ENCODE data around the gene JAK2. TPM values are rescaled to one million over a fixed set of nuclear protein-coding genes. Genes with fewer than 3 reads are reported as not detected.

JAK2 gene
- total RNA-seq (2014; rRNA removed; shearing (Covaris generic)) (3.7 and 4.4 TPM in 2 replicates), total RNA-seq (2022) (11.4 and 12.5 TPM in 2 replicates), Bru-seq, nascent RNA (percentile 72 among the genes with signal in this experiment), BruChase-seq, experiment 1, labeled RNA remaining after a 6-hour chase (percentile 58 among the genes with signal in this experiment), BruChase-seq, experiment 2, labeled RNA remaining after a 2-hour chase (percentile 60 among the genes with signal in this experiment)
- long read RNA-seq, full-length matches to known transcripts: 11 of 31 reads
- long read RNA-seq, partial matches to known transcripts: 7 of 31 reads
- long read RNA-seq, other reads (novel, unspliced or antisense): 13 of 31 reads

GRCh38 chr9:4984621-4985385 lies at the start of gene JAK2:
Gene JAK2 (plus strand): TSS chr9:4985272. CDS start chr9:5021988, 36,716 bp downstream.
- ChIA-PET POLR2A (interaction anchor here (0.6 to 3.1 kb wide), 9 partner anchors 11 to 770 kb away, joined by 3 to 15 read pairs (median 3); partner anchors contain the start of gene PLGRKT), CTCF (ENCODE audit: unreplicated experiment) (interaction anchor here (1.0 kb wide), 1 partner anchor 458 kb away, joined by 3 read pairs; no protein-coding TSS in a partner anchor)
- DNase-seq (ENCODE audit: low spot score): peak; percentile 87
- H3K79me2 ChIP-seq (ENCODE audit: insufficient read depth, low read depth, low read length): 0 out of 2 replicates have a peak, but pooled peaks cover 5% of the 10 kb centered on the region
- BruUV-seq (replicated peaks): no TSS peak
- H3K36me3 ChIP-seq (ENCODE audit: insufficient read depth, low read length): no peaks in the 10 kb centered on the region
- peak within 1 kb of the TSS; percentile 88 for H2AFZ ChIP-seq (ENCODE audit: low read length)
- intact Hi-C loops (cut with micrococcal nuclease; ENCODE audit: unreplicated experiment): loop anchor here (1.0 to 10.0 kb wide), 12 partner anchors 48 to 850 kb away; partner anchors contain the start of genes AK3, CDC37L1, ERMP1 and PLPP6
- H3K9me3 ChIP-seq (ENCODE audit: low read length): no peaks in the 10 kb centered on the region
- TF ChIP-seq CTCF (conservative IDR thresholded peaks at IDR 0.05; ENCODE audit: low read length): peak; percentile 49
- TF ChIP-seq EZH2phosphoT487 (IDR thresholded peaks at IDR 0.05; ENCODE audit: borderline replicate concordance, low read depth, low read length): no peak
- H3K4me2 ChIP-seq (ENCODE audit: low read length): peak within 1 kb of the TSS; percentile 88
- H3K4me3 ChIP-seq (ENCODE audit: low read depth, low read length, poor library complexity, severe bottlenecking): peak within 1 kb of the TSS; percentile 72
- H3K27ac ChIP-seq (ENCODE audit: low read depth, low read length, poor library complexity, severe bottlenecking): peak within 1 kb of the TSS; percentile 72
- H4K20me1 ChIP-seq (ENCODE audit: insufficient read depth, low read length): no peaks in the 10 kb centered on the region
- no peaks in the 10 kb centered on the region for H3K9me2 ChIP-seq (ENCODE audit: insufficient read depth, low read length)
- H3K4me1 ChIP-seq (ENCODE audit: insufficient read depth, low read length, poor library complexity, severe bottlenecking): peaks cover 31% of the 10 kb centered on the region

- H2AFZ ChIP-seq (ENCODE audit: low read length): peak overlapping the region; percentile 95; the same call in 1 of the 2 replicates
- no peaks in the 10 kb centered on the region for H4K20me1 ChIP-seq (ENCODE audit: insufficient read depth, low read length)
- intact Hi-C loops (cut with micrococcal nuclease; ENCODE audit: unreplicated experiment): loop anchor here (2.0 kb wide), 1 partner anchor 49 kb away; the partner anchor contains the start of gene JAK2
- H3K4me3 ChIP-seq (ENCODE audit: low read depth, low read length, poor library complexity, severe bottlenecking): peak overlapping the region; percentile 38
- H3K4me1 ChIP-seq (ENCODE audit: insufficient read depth, low read length, poor library complexity, severe bottlenecking): peaks cover 53% of the 10 kb centered on the region
- H3K27ac ChIP-seq (ENCODE audit: low read depth, low read length, poor library complexity, severe bottlenecking): no peak overlapping the region
- H3K36me3 ChIP-seq (ENCODE audit: insufficient read depth, low read length): no peaks in the 10 kb centered on the region
- no TSS peak for BruUV-seq (replicated peaks)
- ChIA-PET POLR2A (interaction anchor here (0.6 to 0.7 kb wide), 2 partner anchors 14 to 47 kb away, joined by 3 read pairs; no protein-coding TSS in a partner anchor), CTCF (ENCODE audit: unreplicated experiment) (no interaction called here)
- DNase-seq (ENCODE audit: low spot score): no peak
- H3K79me2 ChIP-seq (ENCODE audit: insufficient read depth, low read depth, low read length): no peaks in the 10 kb centered on the region
- no peaks in the 10 kb centered on the region for H3K9me2 ChIP-seq (ENCODE audit: insufficient read depth, low read length)
- H3K4me2 ChIP-seq (ENCODE audit: low read length): peak overlapping the region; percentile 57
- no peak for TF ChIP-seq EZH2phosphoT487 (IDR thresholded peaks at IDR 0.05; ENCODE audit: borderline replicate concordance, low read depth, low read length)
- TF ChIP-seq CTCF (conservative IDR thresholded peaks at IDR 0.05; ENCODE audit: low read length): no peak
- H3K9me3 ChIP-seq (ENCODE audit: low read length): no peaks in the 10 kb centered on the region
These were observed 48.8 kb upstream of the JAK2 start for GRCh38 chr9:4936277-4936676.
